ENCODE results near the gene UBLCP1.
A peak's percentile ranks its signal among the peaks of the same experiment; 100 is the strongest.

UBLCP1 gene

GRCh38 chr5:159316519-159317383, 53.7 kb downstream of the UBLCP1 start:
- peak; percentile 31 for DNase-seq

GRCh38 chr5:159317849-159318248, 54.8 kb downstream of the UBLCP1 start:
- DNase-seq = no peak

DNA sequence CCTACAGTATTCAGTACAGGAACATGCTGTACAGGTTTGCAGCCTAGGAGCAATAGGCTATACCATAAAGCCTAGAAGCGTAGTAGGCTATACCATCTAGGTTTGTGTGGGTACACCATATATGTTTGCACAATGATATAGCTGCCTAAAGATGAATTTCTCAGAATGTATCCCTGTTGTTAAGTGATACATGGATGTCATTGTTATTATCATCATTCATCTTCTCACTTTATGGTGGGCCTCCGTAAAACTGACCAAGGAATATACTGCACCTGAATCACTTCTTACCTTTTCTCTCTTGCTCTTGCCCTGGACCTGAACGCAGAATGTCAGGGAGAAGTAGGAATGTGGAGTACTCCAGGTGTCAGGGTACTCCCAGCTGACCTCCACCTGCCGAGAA, 55.4 kb downstream of the UBLCP1 start:
- DNase-seq = no peak

GRCh38 chr5:159319363-159319762, 56.3 kb downstream of the UBLCP1 start:
- no peak for DNase-seq

- DNase-seq = no peak
These were observed 56.7 kb downstream of the UBLCP1 start for GRCh38 chr5:159319832-159320231.

DNA sequence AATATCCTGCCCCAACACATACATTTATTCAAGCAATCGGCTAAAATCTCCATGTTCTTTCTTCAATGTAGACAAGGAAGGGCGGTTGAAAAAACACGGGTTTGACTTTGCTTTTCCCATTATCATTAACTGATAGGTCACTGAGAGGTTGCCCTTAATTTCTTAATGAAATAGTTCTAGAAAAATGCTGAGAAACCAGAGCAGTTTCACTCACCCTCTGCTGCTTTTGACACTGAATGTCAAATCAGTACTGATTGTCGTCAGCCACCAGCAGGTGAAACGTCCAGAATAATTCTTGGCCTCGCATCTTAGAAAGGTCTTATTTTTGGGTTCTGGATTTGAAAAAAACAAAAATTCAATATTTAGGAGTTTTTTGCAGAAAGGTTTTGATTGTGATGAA, 59.1 kb downstream of the UBLCP1 start:
- no peak for DNase-seq

DNA sequence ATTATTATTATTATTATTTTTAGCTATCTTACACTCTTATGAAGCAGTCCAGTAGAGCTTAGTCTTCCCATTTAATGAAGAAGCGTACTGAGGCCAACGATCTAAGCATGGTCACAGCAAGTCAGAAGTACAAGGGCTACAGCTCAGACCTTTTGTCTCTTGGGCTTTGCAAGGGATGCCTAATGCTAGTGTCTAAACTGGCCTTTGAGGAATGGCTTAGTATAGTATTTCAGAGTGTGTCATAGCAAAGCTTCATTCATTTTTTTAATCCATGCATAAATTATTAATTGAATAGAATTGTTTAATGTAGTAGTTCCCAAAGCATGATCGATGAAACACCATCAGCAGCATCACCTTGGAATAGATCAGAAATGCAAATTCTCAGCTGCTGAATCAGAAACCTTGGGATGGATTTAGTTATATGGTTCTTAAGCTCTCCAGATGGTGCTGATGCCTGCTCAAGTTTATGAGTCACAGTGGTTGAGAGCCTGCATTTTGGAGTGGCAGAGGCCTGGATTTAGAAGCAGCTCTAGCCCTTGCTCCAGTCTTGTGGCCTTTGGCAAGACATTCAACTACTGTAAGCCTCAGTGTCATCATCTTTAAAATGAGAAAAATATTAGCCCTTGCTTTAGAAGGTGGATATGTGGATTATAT, 61.1 kb downstream of the UBLCP1 start:
- DNase-seq = no peak

GRCh38 chr5:159324986-159325385, 61.9 kb downstream of the UBLCP1 start:
- no peak for DNase-seq

DNA sequence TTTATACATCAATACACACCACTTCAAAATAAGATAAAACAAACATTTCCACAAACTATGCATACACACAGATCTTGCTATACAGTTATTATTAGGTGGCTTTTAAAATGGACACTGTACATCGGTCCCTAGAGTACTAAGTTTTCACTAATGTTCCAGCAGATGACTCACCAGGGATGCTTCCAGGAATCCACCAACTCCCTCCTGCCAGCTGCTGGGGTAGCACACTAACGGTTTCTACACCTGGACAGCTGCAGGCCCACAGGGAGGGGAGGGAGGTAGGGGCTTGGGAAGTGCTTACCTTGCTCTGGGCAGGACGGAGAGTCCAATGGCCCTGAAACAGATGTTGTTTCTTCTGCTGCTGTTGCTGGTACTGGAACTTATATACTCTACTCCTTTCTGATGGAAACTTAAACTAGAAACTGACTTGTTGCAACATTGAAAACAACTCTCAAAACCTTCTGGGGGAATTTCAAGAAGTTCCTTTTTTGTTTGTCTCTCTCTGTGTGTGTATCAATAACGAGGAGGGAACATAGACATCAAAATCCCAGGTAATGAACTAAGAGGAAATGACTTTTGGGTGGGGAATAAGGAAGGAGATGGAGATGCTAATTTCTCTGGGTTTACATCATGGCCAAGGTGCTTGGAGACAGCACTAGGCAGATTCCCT, 67.2 kb downstream of the UBLCP1 start, which contains the start of gene IL12B:
IL12B (minus strand) TSS at position 357 of the 670 bp plus-strand sequence. CDS start 3,705 bp downstream, outside the sequence.
- DNase-seq = no peak

DNA sequence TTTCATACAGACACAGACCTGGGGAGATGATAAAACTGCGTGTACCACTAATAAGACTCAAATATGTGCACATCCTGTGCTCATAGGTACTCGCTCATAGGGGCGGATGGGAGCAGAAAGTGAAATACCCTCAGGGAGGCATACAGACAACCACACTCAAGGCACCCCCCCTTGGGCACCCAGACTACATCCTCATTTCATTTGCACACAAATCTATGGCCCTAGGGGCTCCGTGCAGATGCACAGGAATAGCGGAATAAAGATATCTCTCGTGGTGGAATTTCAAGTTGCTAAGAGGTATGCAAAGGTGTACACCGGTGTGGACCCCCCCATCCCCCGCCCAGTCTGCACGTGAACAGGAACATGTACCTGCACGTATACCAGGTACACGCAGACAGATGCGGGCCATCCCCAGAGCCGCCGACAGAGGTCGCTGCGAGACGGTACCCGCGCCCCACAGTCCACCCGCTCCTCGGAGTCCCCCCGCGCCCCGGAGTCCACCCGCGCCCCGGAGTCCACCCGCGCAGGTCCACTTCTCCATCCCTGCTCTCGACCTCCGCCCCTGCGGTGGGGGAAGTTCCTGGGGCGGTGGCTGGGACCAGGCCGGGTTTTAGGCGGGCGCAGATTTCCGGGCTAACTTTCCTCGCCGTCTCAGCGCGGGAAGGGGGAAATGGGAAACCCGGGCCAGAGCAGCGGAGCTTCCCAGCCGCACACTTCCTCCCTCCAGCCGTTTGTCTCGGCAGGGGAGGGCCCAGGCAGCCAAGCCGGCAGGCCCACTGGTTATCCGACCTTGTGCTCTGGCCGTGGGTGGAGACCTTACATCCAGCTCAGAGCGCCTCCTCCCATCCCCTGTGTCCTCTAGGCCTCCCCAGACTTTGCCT, 68.2 kb downstream of the UBLCP1 start:
- no peak for DNase-seq

- DNase-seq = no peak
These were observed 69.9 kb downstream of the UBLCP1 start for GRCh38 chr5:159332800-159333544.

DNA sequence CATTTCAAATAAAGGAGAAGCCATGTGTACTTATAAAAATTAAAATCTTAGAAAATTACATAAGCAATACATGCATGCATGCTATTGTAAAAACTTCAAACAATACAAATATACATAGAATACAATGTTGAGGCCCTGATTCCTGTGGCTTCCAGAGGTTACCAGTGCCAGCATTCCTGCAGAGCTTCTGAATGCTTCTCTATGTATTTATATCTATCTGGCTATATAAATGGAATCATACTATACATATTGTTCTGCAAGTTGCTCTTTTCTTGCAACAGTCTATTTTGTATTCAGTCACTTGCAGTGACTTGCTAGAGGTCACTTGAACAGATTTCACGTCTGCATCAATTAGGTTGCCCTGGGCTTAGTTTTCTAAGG, 70.4 kb downstream of the UBLCP1 start:
- DNase-seq = no peak
